ENCODE data around the gene HCAR3. TPM values are rescaled to one million over a fixed set of nuclear protein-coding genes. Genes with fewer than 3 reads are reported as not detected.
"Not testable (repeated sequence)": the region's sequence is repeated elsewhere in the genome, so short reads cannot be mapped to it uniquely, and the experiment has no call there.

HCAR3 gene
- total and polyA plus RNA-seq, 2 experiments from 2014 or later: not detected

- H3K4me3 ChIP-seq; H3K36me3 ChIP-seq (ENCODE audit: low read depth); H4K20me1 ChIP-seq (ENCODE audit: insufficient read depth); H2AFZ ChIP-seq; H3K27me3 ChIP-seq (replicated peaks; ENCODE audit: insufficient read depth); H3K9me2 ChIP-seq (ENCODE audit: insufficient read depth); H3K4me2 ChIP-seq (ENCODE audit: unreplicated experiment); in situ Hi-C loops (cut with MboI); H3K27ac ChIP-seq; H3K9ac ChIP-seq; H3K79me2 ChIP-seq (ENCODE audit: insufficient read depth); H3F3A ChIP-seq (ENCODE audit: insufficient read depth); H3K4me1 ChIP-seq (ENCODE audit: insufficient read depth); H3K9me3 ChIP-seq (ENCODE audit: low read depth): not testable (repeated sequence)
- DNase-seq: peak; percentile 15
- 84 to 85% methylated on average over 19 to 22 of the region's 22 CpGs for WGBS, 2 experiments (ENCODE audit: low coverage in 1 of 2, low lambda C conversion rate in 2 of 2, missing lambda C conversion rate in 2 of 2)
Measured at GRCh38 chr12:122702890-122703611, 13.6 kb downstream of the HCAR3 start, which contains the start of gene HCAR2. TSS of gene HCAR2 (minus strand) at chr12:122703357. CDS start at chr12:122703283, 74 bp downstream.

- H3K9me2 ChIP-seq (ENCODE audit: insufficient read depth); DNase-seq; H2AFZ ChIP-seq; H3K36me3 ChIP-seq (ENCODE audit: low read depth); H3K27ac ChIP-seq; H3K4me1 ChIP-seq (ENCODE audit: insufficient read depth); H3K4me3 ChIP-seq; H3K9ac ChIP-seq; H3K27me3 ChIP-seq (replicated peaks; ENCODE audit: insufficient read depth); H4K20me1 ChIP-seq (ENCODE audit: insufficient read depth); H3K9me3 ChIP-seq (ENCODE audit: low read depth); H3F3A ChIP-seq (ENCODE audit: insufficient read depth); in situ Hi-C loops (cut with MboI); H3K4me2 ChIP-seq (ENCODE audit: unreplicated experiment); H3K79me2 ChIP-seq (ENCODE audit: insufficient read depth): not testable (repeated sequence)
- WGBS, 2 experiments (ENCODE audit: low coverage in 1 of 2, low lambda C conversion rate in 2 of 2, missing lambda C conversion rate in 2 of 2): 33 to 34% methylated on average over 4 of the region's 4 CpGs
Measured at GRCh38 chr12:122701481-122701880, 15.1 kb downstream of the HCAR3 start.

- H3F3A ChIP-seq (ENCODE audit: insufficient read depth); in situ Hi-C loops (cut with MboI); H3K27ac ChIP-seq; H3K36me3 ChIP-seq (ENCODE audit: low read depth); H2AFZ ChIP-seq; H3K79me2 ChIP-seq (ENCODE audit: insufficient read depth); H3K9me2 ChIP-seq (ENCODE audit: insufficient read depth); H3K4me3 ChIP-seq; H3K9ac ChIP-seq; H4K20me1 ChIP-seq (ENCODE audit: insufficient read depth); H3K27me3 ChIP-seq (replicated peaks; ENCODE audit: insufficient read depth); H3K4me1 ChIP-seq (ENCODE audit: insufficient read depth); H3K9me3 ChIP-seq (ENCODE audit: low read depth); DNase-seq; H3K4me2 ChIP-seq (ENCODE audit: unreplicated experiment): not testable (repeated sequence)
- 0% methylated on average over 1 of the region's 9 CpGs; no CpG with 5 or more reads in 1 of the 2 experiments for WGBS, 2 experiments (ENCODE audit: low coverage in 1 of 2, low lambda C conversion rate in 2 of 2, missing lambda C conversion rate in 2 of 2)
Measured at GRCh38 chr12:122700038-122700710, 16.4 kb downstream of the HCAR3 start.

DNA sequence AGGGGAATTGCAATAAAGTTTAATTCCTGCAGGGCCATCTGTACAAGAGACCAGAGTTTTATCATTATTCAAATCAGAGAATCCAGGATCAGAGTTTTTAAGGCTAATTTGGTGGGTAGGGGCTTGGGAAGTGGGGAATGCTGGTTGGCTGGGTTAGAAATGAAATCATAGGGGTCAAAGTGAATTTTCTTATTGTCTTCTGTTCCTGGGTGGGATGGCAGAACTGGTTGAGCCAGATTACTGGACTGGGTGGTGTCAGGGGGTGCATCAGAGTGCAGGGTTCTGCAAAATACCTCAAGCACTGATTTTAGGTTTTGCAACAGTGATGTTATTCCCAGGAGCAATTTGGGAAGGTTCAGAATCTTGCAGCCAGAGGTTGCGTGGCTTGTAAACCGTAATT lies 19.7 kb downstream of the HCAR3 start:
- H3F3A ChIP-seq (ENCODE audit: insufficient read depth); H3K9me3 ChIP-seq (ENCODE audit: low read depth); H3K79me2 ChIP-seq (ENCODE audit: insufficient read depth); H3K27ac ChIP-seq; H2AFZ ChIP-seq; DNase-seq; H3K9ac ChIP-seq; H3K4me2 ChIP-seq (ENCODE audit: unreplicated experiment); H3K4me3 ChIP-seq; H3K9me2 ChIP-seq (ENCODE audit: insufficient read depth); in situ Hi-C loops (cut with MboI); H3K36me3 ChIP-seq (ENCODE audit: low read depth); H4K20me1 ChIP-seq (ENCODE audit: insufficient read depth); H3K4me1 ChIP-seq (ENCODE audit: insufficient read depth); H3K27me3 ChIP-seq (replicated peaks; ENCODE audit: insufficient read depth): not testable (repeated sequence)
- WGBS, 2 experiments (ENCODE audit: low coverage in 1 of 2, low lambda C conversion rate in 2 of 2, missing lambda C conversion rate in 2 of 2): 95 to 97% methylated on average over 2 of the region's 2 CpGs

GRCh38 chr12:122691566-122691965 lies 25.0 kb downstream of the HCAR3 start:
- no peak for TF ChIP-seq EZH2 (IDR thresholded peaks at IDR 0.05; ENCODE audit: insufficient read depth, poor library complexity, severe bottlenecking)
- no peak for TF ChIP-seq EZH2phosphoT487 (IDR thresholded peaks at IDR 0.05; ENCODE audit: insufficient read depth, low read depth)
- no peaks in the 10 kb centered on the region for H3K36me3 ChIP-seq (ENCODE audit: low read depth)
- in situ Hi-C loops (cut with MboI): no loop called here
- no peaks in the 10 kb centered on the region for H3K9me2 ChIP-seq (ENCODE audit: insufficient read depth)
- no peak for DNase-seq
- no peak overlapping the region for H2AFZ ChIP-seq
- no peaks in the 10 kb centered on the region for H3K9me3 ChIP-seq (ENCODE audit: low read depth)
- no peaks in the 10 kb centered on the region for H3K27me3 ChIP-seq (replicated peaks; ENCODE audit: insufficient read depth)
- H3F3A ChIP-seq (ENCODE audit: insufficient read depth): no peaks in the 10 kb centered on the region
- H3K9ac ChIP-seq: no peak overlapping the region
- no peaks in the 10 kb centered on the region for H4K20me1 ChIP-seq (ENCODE audit: insufficient read depth)
- no peaks in the 10 kb centered on the region for H3K79me2 ChIP-seq (ENCODE audit: insufficient read depth)
- H3K4me3 ChIP-seq: no peak overlapping the region
- WGBS, 2 experiments (ENCODE audit: low coverage in 1 of 2, low lambda C conversion rate in 2 of 2, missing lambda C conversion rate in 2 of 2): 92 to 96% methylated on average over 3 of the region's 3 CpGs
- no peaks in the 10 kb centered on the region for H3K4me1 ChIP-seq (ENCODE audit: insufficient read depth)
- no peak overlapping the region for H3K27ac ChIP-seq
- no peak overlapping the region for H3K4me2 ChIP-seq (ENCODE audit: unreplicated experiment)
